HG03064 (cell line): Measurements from ENCODE around the gene PLEK2.
"Not testable (repeated sequence)": the region's sequence is repeated elsewhere in the genome, so short reads cannot be mapped to it uniquely, and the experiment has no call there.

Experiments used
- ATAC-seq: cut with Tn5 transposase; IDR thresholded peaks from one replicate; pipeline ENCODE4 v1.9.1; 2021; ENCODE audit warnings: low read depth; ENCODE audit not compliant: unreplicated experiment

PLEK2 gene

GRCh38 chr14:67429510-67430205, 17.7 kb upstream of the PLEK2 start:
- ATAC-seq, result no peak

- ATAC-seq, result no peak
Measured at GRCh38 chr14:67428501-67429031, 16.6 kb upstream of the PLEK2 start.

GRCh38 chr14:67426983-67427606, 15.1 kb upstream of the PLEK2 start:
- no peak for ATAC-seq

GRCh38 chr14:67426161-67426560, 14.2 kb upstream of the PLEK2 start:
- ATAC-seq, result no peak

- no peak for ATAC-seq
Measured at GRCh38 chr14:67425608-67426007, 13.6 kb upstream of the PLEK2 start.

GRCh38 chr14:67424539-67424938, 12.6 kb upstream of the PLEK2 start:
- ATAC-seq, result no peak

- no peak for ATAC-seq
Measured at GRCh38 chr14:67423424-67423823, 11.5 kb upstream of the PLEK2 start.

- ATAC-seq, result no peak
Measured at GRCh38 chr14:67421356-67422224, 9.6 kb upstream of the PLEK2 start.

- no peak for ATAC-seq
Measured at GRCh38 chr14:67420102-67420739, 8.3 kb upstream of the PLEK2 start.

GRCh38 chr14:67418401-67419191, 6.6 kb upstream of the PLEK2 start:
- no peak for ATAC-seq

GRCh38 chr14:67417633-67418032, 5.7 kb upstream of the PLEK2 start:
- no peak for ATAC-seq

GRCh38 chr14:67416810-67417209, 4.8 kb upstream of the PLEK2 start:
- no peak for ATAC-seq

GRCh38 chr14:67416085-67416484, 4.1 kb upstream of the PLEK2 start:
- no peak for ATAC-seq

GRCh38 chr14:67415610-67416009, 3.6 kb upstream of the PLEK2 start:
- ATAC-seq, result not testable (repeated sequence)

GRCh38 chr14:67413806-67414769, 2.1 kb upstream of the PLEK2 start:
- ATAC-seq, result no peak

- ATAC-seq, result no peak
Measured at GRCh38 chr14:67411370-67411769, 595 bp downstream of the PLEK2 start.

GRCh38 chr14:67410313-67410712, 1.7 kb downstream of the PLEK2 start:
- ATAC-seq, result no peak

GRCh38 chr14:67409461-67409860, 2.5 kb downstream of the PLEK2 start:
- ATAC-seq, result no peak
